ENCODE results near the gene EFEMP2.
"Not testable (repeated sequence)": the region's sequence is repeated elsewhere in the genome, so short reads cannot be mapped to it uniquely, and the experiment has no call there.

Gene EFEMP2

GRCh38 chr11:65900125-65900898 is 27.7 kb upstream of the EFEMP2 start, which contains the start of gene FOSL1:
Gene FOSL1, minus strand, starts transcription at chr11:65900388. Its CDS starts 49 bp downstream, at chr11:65900339.
- DNase-seq = peak; percentile 72

- DNase-seq = no peak
Measured at GRCh38 chr11:65899356-65900124, 26.9 kb upstream of the EFEMP2 start.

- no peak for DNase-seq
Measured at GRCh38 chr11:65898656-65899355, 26.2 kb upstream of the EFEMP2 start.

GRCh38 chr11:65897020-65897471 is 24.4 kb upstream of the EFEMP2 start:
- DNase-seq = no peak

- DNase-seq = no peak
Measured at GRCh38 chr11:65896034-65896999, 23.7 kb upstream of the EFEMP2 start.

- no peak for DNase-seq
Measured at GRCh38 chr11:65895482-65895981, 22.9 kb upstream of the EFEMP2 start.

GRCh38 chr11:65894034-65894591 is 21.5 kb upstream of the EFEMP2 start:
- DNase-seq = no peak

- no peak for DNase-seq
Measured at GRCh38 chr11:65892661-65893317, 20.2 kb upstream of the EFEMP2 start.

- DNase-seq = not testable (repeated sequence)
Measured at GRCh38 chr11:65892137-65892540, 19.5 kb upstream of the EFEMP2 start.

GRCh38 chr11:65891219-65892136 is 18.9 kb upstream of the EFEMP2 start:
- no peak for DNase-seq

- DNase-seq = peak; percentile 87
Measured at GRCh38 chr11:65890324-65891218, 18.0 kb upstream of the EFEMP2 start, which contains the start of gene CCDC85B. Gene CCDC85B, plus strand, starts transcription at chr11:65890673. Its CDS starts 111 bp downstream, at chr11:65890784.

- DNase-seq = peak; percentile 89
Measured at GRCh38 chr11:65888163-65888814, 15.7 kb upstream of the EFEMP2 start, which contains the start of gene FIBP. Gene FIBP, minus strand, starts transcription at chr11:65888471. Its CDS starts 53 bp downstream, at chr11:65888418.

GRCh38 chr11:65887723-65888162 is 15.1 kb upstream of the EFEMP2 start:
- no peak for DNase-seq

- DNase-seq = no peak
Measured at GRCh38 chr11:65886826-65887722, 14.5 kb upstream of the EFEMP2 start.

- DNase-seq = no peak
Measured at GRCh38 chr11:65885808-65886536, 13.4 kb upstream of the EFEMP2 start.

- no peak for DNase-seq
Measured at GRCh38 chr11:65885231-65885630, 12.6 kb upstream of the EFEMP2 start.

Data from NCI-H1048 (cell line).